Renal cortex interstitium (tissue), 11 donors: Measurements from ENCODE around the gene THEM5. TPM values are rescaled to one million over a fixed set of nuclear protein-coding genes. Genes with fewer than 3 reads are reported as not detected.
"Not testable (repeated sequence)": the region's sequence is repeated elsewhere in the genome, so short reads cannot be mapped to it uniquely, and the experiment has no call there.

Source experiments
- DNase-seq, 11 donors: peaks; one replicate each; pipeline ENCODE4 v3.0.0-alpha.2; 2013; ENCODE audit warnings: low read depth in 9 of 11, low spot score in 4 of 11; ENCODE audit errors: extremely low read depth in 1 of 11
- polyA plus RNA-seq, 3 donors: library from polyadenylated mRNA; unstranded; fragments of 120-200 nt; gene quantifications; one replicate each; pipeline ENCODE4 v1.2.1, GENCODE V29; 2013; ENCODE audit not compliant: insufficient read length in 3 of 3

Gene THEM5
- polyA plus RNA-seq, 3 donors: 0.37 to 1.5 (median 0.84) TPM

DNA sequence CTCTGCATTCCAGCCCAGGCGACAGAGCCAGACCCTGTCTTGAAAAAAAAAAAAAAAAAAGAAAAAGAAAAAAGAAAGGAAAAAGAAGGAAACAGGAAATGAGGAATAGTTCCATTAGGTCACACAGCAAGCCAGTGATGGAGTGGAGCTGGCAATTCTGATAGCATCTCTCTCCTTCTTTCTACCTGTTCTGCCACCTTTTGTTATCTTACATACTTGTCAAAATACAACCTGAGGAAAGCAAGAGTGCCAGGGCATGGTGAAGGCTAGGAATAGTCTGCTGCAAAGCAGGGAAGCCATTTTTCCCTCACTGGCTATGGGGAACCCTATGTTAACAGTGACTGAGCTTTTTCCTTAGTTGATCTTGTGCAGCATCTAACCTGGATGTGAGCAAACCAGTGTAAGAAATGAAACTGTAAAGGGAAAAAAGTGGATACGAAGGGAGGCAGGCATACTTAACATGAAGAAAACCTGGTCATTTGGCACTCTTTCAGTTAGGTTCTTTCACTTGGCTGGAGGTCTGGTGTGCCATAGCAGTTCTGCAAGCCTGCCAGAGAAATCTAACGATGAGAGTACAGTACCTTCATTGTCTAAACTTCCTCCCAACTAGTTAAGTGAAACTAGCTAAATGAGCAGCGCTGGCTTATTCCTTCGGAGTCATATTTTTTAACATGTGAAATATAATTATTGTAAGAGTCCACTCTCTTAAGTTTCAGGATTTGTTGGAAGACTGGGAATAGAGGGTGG, 17.9 kb upstream of the THEM5 start:
- DNase-seq: no peak

DNA sequence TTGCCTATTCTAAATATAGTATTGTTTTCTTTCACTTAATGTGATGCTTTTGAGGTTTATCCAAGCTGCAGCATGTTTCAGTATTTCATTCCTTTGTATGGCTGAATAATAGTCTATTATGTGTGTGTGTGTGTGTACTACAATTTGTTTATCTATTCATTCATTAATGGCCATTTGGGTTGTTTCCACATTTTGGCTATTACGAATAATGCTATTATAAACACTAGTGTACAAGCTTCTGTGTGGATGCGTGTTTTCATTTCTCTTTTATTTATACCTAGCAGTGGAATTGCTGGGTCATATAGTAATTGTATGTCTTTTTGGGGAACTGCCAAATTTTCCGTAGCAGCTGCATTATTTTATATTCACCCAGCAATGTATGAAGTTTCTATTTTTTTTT, 15.0 kb upstream of the THEM5 start:
- DNase-seq: peak in 6 of 11 donors; percentile 6 to 41 (median 22)

DNA sequence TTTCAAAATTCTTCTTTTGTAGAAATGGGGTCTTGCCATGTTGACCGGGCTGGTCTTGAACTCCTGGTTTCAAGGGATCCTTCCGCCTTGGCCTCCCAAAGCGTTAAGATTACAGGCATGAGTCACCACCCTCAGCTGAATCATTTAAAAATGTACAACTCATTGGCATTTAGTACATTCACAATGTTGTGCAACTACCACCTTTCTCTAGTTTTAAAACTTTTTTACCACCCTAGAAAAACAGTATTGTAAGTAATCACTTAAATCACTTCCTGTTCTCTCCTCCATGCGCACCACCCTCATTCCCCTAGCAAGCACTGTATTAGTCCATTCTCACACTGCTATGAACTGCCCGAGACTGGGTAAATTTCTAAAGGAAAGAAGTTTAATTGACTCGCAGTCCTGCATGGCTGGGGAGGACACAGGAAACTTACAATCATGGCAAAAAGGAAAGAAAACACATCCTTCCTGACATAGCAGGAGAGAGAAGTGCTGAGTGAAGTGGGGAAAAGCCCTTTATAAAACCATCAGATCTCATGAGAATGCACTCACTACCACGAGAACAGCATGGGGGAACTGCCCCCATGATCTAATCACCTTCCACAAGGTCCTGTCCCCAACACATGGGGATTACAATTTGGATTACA, 14.4 kb upstream of the THEM5 start:
- DNase-seq: no peak

DNA sequence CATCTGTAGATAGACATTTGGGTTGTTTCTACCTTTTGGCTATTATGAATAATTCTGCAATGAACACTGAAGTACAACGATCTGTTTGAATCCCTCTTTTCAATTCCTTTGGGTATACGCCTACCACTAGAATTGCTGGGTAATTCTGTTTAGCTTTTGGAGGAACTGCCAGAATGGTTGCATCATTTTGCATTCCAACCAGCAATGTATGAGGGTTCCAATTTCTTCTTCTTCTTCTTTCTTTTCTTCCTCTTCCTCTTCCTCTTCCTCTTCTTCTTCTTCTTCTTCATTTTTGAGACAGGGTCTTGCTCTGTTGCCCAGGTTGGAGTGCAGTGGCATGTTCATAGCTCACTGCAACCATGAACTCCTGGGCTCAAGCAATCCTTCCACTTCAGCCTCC, 13.8 kb upstream of the THEM5 start:
- DNase-seq: no peak

DNA sequence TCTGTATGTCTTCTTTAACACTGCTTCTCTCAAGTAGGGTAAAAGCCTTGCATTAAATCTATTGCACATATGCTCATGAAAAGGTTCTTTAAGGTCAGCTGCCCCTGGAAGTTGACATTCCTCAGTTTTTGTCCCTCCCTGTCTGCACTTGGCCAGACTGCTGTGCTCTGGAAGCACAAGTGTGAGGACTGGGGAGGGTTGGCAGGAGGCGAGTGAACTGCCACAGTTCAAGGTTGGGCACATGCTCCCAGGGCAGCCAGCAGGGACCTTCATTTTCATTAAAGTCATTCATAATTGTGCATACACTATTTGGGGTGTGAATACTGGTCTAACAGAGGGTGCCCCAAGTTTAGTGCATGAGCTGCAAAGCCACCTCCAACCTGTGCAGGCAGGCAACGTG, 10.9 kb upstream of the THEM5 start:
- DNase-seq: no peak

DNA sequence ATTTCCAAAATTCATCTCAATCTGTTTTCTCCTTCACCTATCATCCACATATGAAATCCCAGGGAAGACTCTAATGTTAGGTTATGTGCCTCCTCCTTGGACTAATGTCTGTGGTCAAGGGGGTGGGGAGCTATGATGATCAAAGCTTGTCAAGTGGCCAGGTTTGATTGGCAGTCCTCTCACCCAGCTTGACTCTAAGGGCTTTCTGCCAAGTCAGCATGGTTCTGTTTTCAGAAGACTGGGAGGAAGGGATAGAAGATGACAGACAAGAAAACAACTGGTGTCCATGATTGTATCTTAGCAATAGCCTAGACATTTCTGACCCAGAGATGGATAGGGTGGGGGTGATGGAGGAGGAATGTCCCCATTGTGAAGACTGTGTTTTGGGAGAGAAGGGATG, 9.1 kb upstream of the THEM5 start:
- no peak for DNase-seq

DNA sequence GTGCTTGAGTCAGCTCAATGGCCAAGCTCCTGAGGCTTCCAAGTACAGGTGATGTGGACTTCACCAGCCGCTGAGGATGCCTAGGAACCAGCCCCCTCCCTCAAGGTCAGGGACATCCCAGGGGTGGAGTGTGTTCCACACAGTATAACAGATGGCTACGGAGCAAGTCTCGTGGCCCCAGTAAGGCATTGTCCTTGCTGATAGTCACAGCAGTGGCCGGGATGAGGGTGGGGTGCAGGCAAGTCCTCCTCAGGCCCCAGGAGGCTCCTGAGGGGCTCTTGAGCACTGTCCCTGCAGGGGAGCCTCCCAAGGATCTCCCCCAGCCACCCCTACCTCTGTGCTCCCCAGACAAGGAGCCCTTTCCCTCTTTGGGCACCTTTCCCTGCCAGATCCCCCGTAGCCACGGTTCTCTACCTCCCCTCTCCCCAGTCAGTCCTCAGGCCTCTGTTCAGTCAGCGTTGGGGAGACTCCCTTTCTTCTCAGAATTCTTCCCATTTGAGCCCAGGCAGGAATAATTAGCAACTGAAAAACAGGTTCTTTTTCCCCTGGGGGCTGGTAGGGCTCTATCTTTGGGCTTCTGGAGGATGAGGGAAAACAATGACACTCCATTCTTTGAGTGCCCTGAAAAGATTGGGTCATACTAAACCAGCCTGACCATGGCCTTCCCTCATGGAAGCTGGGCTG, 7.1 kb upstream of the THEM5 start:
- no peak for DNase-seq

DNA sequence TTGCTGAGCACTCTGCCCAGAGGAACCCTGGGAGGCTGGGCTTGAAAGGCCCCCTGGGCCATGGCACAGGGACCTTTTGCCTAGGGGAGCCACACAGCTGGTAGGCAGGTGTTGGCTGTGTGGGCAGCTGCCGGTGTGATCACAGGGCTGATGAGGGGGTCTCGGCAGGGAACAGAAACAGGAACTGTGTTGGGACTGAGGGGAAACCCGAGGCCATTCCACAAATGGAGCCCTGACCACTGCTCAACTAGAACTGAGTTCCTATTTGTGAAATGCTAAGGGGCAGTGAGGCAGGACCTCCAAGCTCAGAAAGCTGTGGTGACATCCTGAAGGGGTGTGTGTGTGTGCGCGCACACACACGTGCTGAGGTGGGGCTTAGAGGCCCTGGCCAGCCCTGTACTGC, 6.4 kb upstream of the THEM5 start:
- DNase-seq: no peak

DNA sequence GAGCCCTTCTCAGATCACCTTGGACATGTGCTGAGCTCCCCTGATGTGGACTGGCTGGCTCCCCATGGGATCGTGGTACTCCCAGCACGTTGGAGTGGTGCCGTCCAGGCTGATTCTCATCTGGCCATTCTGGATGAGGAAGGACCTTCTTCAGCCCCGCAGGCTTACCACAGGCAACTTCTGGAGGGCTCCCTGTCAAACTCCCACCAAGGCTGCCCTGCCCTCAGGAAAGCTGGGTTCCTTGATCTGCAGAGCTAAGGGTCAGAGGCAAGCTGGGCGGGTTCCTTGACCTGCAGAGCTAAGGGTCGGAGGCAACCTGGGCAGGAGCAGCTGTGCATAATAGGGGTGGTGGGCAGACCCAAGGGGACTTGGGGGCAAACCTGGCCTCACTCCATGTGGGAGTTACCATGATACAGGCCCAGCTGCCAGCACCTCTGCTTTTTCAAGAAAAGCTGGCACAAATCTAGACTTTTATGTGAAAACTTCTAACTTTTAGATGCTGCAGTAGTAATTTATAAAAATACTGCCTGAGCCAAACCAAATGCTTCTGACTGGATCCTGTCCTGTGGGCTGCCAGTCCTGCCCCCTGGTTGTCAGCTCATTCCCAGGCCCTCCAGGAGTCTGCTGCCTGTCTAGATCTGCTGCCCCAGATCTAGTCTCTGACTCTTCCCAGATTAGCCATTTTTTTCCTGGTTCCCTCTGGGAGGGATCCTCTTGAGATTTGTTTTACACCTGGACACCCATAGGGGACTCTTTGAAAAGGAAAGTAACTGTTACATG, 5.6 kb upstream of the THEM5 start:
- DNase-seq: no peak

DNA sequence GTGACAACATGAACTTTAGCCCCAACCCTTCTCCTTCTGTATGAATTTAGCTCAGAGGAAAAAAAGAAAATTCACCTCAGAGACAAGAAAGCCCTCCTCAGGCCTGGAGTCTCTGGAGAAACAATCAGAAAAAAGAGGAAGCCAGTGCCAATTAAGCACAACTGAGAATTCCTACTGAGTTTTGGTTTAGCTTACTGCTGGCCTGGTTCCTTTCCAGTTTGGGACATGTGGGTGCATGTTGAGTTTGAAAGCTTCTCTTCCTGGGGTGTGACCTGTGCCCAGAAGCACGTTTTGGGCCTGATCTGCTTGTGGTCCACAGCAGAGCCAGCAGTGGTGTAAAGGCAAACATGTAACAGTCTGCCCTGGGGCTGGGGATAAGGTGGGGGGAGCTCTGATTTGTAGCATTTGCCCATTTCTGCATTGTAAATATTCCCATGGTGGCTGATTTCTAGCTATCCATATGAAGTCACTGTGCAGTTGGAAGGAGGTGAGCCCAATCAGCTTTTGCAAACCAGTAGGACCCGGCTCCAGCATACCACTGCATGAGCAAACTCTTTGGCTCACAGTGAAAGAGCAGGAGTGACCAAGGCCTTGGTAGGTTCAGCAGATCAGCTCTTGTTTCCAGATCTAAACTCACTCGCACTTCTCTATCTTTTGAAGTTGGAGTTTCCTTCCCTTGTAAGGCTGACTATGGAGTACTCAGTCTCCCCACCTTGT, 4.7 kb upstream of the THEM5 start:
- no peak for DNase-seq

DNA sequence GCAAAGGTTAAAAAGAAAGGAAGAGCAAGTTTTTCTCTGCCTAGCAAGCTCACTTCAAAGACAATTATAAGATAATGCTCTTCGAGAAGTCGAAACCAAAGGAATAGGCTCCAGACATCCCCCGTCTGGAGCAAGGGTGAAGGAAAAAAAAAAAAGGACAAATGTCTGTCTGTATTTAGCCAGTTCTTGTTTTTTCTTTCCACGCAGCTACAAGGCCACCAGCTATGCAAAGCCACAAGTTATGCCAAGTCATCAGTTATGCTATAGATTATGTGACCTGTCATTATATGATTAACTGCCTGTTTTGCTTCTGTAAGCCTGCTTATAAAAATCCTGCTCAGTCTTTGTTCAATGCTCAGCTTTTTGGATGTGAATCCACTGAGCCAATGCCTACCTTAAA, 2.4 kb upstream of the THEM5 start:
- no peak for DNase-seq

DNA sequence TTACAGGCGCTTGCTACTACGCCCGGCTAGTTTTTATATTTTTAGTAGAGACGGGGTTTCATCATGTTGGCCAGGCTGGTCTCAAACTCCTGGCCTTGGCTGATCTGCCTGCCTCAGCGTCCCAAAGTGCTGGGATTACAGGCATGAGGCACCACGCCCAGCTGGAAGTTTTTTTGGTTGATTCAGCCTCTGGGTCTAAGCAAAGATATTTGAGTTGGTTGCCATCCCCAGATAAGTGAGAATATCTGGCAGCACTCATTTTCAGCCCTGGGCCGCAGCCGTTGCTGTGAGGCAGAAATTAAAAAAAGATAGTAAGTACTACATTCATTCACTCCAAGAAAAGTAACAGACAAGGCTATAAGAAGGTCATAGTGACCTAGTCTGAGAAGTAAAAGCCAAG, 2.0 kb upstream of the THEM5 start:
- not testable (repeated sequence) for DNase-seq

DNA sequence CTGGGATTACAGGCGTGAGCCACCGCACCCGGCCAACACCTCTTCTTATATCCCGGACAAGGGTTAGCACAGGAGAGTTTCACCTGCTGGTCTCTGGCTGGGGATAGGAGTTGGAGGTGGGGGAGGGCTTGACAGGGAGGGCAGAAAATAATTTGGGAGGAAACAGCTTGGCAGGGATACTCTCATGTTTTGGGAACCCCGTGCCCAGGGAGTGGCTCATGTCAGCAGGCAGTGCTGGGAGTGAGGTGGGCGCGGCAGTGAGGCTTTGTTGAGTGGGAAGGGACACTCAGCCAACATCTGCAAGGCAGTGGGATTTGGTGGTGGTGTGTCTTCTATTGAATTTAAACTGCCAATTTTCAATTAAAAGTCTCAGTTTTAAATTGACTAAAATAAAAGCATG, 1.1 kb upstream of the THEM5 start:
- no peak for DNase-seq

DNA sequence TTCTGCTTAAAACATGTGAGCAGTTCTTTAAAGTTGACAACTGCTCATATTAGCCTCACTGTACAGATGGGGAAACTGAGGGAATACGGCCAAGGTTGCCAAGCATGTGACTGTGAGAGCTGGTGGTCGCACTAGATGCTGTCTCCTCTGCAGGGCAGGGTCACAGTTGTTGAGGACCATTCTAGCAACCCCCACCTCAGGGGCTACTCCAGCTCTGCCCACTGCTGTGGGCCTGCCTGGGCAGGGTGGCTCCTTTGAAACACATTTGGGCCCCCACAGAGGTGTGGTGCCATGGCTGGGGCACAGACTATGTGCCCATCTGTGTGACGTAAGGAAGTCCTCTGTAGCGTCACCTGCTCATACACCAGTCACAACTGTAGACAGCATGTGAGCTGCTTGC, 779 bp downstream of the THEM5 start:
- DNase-seq: no peak

DNA sequence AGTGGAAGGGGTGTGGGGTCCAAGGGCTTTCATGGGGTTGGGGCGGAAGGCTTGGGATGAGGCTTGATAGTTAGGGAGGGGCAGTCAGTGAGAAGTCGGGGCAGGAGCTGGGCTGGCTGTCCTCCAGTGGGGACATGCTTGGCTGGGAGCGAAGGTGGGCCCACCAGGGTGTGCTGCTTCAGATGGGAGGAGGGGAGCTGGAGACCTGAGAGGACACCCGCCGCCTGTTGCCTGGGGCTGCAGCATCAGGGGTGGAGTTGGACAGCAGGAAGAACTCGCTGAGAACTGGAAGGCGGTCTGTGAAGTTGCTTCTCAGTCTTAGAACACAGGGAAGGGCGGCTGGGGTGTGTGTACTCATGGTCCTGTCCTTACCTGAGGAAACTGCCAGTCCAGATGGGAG, 1.6 kb downstream of the THEM5 start:
- no peak for DNase-seq

DNA sequence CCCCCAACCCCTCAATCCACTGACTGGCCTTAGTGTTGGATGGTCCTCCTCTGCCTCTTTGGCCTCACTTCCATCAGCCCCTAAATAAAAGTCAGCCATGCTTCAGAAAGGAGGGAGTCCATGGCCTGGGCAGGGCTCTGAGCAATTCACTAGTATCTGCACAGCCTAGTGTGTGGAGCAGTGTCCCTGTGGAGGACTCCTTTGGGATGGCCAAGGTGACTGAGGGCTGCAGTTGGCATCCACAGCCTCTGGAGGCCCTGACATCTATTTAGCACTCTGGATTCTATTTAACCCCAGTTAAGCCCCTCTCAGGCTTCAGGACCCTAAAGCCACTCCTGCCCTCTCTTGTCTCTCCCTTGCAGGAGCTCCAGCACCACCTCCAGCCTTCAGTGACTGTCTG, 3.6 kb downstream of the THEM5 start:
- DNase-seq: no peak

DNA sequence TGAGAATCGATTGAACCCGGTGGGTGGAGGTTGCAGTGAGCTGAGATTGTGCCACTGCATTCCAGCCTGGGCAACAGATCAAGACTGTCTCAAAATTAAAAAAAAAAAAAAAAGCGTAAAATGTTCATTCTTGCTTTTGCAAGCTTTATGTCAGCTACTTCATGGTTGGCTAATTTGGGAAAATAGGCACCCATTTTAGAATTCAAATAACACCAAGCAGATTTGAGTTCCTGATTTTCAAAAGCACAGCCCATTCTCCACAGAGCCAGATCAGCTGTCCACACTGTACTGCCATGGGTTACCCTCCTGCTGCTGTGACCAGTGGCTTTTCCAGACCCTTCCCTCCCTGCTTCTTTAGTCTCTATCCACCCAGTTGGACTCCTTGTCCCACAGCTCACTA, 4.4 kb downstream of the THEM5 start:
- no peak for DNase-seq

DNA sequence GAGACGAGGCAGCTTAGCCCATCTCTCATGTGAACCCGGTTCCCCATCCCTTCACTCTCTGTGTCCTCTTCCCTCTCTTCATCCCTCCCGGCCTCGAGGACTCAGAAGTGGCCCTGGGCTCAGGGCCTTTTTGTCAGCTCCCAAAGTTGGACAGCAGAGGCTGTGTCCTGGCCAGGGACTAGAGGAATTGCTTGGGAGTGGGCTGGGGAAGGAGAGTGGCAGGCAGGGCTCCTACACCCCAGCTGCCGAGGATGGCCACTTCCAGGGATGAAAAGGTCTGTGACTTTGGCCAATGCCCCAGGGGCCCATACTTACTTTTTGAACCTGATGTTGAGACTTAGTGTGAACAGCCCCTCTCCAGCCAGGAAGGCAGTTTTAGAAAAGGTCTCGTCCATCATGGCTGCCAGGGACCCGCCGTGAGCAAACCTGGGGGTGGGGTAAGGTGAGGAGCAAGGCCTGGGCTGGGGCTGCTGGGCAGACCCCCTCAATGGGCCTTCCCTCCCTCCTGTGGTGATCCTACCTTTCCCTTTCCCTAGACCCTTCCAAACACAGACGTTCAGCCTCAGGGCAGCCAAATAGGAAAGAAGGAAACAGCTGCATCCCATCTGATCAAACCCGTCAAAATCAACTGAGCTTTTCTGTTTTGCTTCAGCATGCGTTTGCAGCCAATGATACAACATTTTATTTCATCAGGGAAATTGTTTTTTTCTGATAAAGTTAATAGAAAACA, 5.5 kb downstream of the THEM5 start:
- no peak for DNase-seq
